Measurements from ENCODE around the gene MECR.

The MECR gene

DNA sequence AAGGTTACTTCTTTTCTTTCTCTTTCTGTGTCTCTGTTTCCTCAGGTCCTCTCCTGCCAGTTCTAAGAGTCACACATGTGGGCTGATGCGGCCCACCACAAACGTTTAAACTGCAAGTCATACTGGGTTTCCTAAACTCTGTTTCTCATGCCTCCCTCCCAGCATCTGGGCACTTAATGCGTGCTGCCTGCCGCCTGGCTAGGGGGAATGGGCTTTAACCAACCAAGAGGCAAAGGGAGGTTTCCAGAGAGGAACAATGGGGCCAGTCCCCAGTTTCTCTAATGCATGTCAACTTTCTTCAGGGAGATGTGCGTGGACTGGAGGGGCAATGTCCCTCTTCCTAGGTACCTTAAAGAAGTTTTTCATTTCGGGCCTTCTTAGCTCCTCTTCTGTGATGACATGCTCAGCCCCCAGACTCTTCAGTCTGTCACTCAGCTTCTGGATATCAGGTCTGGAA lies 29.1 kb downstream of the MECR start:
- DNase-seq, result no peak

DNA sequence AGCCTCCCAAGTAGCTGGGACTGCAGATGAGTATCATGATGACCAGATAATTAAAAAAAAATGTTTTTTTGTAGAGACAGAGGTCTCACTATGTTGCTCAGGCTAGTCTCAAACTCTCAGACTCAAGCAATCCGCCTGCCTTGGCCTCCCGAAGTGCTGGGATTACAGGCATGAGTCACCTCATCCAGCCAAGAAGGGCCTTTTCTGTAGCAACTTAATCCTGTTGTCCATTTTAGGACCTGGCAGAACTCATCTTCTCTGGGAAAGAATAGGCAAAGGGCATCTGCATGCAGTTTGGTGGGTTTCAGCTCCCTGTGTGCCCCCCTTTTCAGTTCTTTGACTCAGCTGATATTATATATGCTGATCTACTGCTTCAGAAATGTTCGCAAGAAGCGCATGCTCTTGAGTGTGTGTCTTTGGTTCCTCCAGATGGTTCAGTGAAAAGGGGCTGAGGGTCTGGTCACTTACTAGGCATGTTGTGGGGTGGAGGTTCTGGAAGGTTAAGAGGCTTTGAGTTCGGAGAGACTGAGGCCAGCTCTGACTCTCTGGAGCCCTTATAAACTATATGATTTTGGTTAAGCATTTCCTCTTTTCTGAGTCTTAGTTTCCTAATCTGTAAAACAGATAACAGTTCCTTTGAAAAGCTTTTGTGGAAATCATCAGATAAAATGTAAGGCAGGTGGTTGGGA lies 29.7 kb downstream of the MECR start:
- no peak for DNase-seq

DNA sequence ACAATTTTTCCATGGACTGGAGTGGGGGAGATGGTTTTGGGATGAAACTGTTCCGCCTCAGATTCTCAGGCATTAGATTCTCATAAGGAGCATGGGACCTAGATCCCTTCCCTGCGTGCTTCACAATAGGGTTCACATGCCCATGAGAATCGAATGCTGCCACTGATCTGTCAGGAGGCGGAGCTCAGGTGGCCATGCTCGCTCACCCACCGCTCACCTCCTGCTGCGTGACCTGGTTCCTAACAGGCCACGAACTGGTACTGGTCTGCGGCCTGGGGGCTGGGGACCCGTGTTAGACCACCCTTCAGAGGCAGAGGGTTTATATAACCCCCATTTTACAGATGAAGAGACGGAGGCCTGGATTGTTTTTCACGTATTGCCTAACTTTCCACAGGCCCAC lies 32.7 kb downstream of the MECR start:
- no peak for DNase-seq

DNA sequence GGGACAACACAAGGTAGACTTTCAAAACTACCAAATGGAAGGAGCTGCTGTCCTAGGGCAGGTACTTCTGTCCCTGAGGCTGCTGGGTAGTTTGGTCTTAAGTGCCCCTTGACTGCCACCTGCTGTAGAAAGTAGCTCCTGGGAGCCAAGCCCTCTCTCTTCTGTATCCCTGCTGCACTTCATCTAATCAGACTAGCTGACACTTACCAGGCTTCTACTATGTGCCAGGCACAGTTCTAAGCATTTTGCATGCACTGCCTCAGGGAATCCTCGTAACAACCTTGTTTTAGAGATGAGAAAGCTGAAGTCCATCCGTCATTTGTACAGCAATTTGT lies 33.2 kb downstream of the MECR start:
- no peak for DNase-seq

DNA sequence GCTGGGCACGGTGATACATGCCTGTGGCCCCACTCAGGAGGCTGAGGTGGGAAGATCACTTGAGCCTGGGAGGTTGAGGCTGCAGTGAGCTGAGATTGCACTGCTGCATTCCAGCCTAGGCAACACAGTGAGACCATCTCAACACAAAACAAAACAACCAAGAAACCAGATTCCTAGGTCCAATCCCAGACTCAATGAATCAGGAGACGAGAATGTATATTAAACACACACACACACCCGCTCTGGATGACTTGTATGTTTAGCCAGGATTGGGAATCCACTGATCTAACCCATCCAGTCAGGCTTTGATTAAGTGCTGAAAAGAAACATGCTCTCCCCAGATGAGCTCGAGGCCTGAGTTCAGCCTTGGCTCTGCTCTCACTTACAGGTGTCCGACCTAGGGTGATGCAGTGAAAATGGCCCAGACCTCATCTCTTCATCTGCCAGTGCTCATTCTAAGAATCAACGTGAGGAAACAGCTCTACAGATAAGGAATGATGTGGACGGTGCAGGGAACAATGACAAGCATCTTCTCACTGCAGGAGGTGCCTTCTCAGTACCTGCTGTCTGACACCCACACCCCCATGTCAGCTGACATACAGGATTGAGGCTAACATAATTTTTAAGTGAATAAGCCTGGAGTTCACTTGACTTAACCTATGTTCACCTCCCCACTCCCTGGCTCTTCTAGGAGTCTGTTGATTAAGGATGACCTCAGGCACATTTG lies 33.7 kb downstream of the MECR start:
- no peak for DNase-seq

DNA sequence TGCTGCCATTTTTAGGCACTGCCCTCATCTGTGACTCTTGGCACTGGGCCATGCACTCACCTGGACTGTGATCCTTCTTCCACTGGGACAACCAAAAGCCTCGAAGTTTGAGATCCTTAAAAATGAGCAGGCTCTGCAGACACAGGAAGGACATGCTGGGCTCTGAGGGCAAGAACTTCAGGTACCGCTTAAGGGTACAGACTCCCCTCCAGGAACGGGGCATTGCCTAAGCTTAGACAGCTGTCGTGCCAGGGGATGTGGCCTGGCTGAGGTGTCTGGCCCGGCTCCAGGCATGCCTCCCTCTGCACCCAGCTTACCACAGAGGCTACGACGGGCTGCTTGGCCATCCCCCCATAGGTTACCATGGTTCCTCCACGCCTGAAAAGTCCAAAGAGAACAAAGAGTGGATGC lies 34.8 kb downstream of the MECR start:
- no peak for DNase-seq

DNA sequence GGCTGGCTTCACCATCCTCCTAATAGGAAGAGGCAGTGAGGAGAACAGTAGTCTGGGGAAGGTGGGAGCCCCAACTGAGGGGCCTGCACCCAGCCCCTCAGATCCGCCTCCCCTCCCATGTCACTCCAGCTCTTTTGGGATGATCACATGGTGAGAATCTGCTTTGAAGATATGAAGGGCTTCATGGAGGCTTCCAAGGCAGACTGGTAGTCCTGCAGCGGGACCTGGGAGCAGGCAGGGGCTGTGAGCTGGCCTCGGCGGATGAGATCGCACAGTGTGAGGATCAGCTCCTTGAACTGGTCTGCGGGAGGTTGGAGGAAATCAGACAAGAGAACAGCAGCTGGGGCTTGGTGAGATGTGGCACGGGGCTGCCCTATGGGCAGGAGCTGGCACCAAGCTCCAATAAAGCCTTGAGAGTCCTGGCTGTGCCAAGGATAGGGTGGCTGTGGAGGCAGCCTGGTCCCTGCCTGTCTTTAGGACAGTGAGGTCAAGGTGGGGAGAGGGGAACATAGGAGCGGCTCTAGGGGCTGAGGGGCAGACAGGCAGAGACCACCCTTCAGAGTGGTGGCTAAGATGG lies 36.8 kb downstream of the MECR start:
- no peak for DNase-seq

DNA sequence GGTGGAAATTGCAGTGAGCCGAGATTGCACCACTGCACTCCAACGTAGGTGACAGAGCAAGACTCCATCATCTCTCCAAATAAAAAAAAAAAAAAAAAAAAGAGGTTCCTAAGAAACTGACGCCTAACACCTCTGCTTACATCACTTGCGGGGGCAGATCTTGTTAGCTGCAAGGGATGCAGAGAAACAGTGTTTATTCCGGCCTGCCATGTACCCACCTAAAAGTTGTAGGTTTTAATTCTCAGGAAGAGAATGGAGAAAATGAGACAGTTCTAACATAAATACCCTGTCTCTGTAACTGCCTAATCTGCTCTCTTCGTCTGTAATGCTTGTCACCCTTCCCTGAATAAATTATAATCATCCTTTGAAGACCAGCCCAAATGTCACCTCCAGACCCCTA lies 40.0 kb downstream of the MECR start:
- no peak for DNase-seq

DNA sequence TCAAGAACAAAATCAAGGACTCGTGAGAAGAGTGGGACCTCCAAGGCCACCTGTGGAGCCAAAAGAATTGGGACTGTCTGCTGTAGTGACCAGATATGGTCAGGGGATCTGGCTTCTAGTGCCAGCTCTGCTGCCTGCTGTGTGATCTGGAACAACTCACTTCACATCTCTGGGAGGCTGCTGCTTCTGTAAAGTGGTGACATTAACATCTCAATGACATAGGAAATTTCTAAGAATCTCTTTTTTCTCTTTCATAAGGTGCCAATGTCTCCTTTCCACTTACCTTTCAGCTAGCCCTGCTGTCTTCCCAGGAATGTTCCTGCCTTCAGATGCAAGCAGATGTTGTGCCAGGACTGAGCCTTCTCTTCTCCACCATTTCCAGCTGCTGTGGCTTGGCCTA lies 44.0 kb downstream of the MECR start:
- DNase-seq, result no peak

DNA sequence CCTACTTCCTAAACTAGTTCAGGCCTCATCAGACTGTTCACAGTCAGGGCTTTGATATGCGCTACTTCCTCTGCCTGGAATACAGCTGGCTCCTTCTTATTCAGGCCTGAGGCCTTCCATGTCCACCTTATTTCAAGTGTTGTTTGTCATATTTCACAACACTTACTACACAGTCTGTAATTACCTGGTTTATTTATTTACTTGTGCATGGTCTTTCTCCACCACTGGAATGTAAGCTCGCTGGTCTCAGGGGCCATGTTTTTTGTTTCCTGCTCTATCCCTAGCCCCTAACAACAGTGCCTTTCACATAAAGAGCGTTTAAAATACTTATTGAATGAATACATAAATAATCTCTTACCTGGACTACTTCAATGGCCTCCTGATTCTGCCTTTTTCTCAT lies 44.5 kb downstream of the MECR start:
- no peak for DNase-seq

DNA sequence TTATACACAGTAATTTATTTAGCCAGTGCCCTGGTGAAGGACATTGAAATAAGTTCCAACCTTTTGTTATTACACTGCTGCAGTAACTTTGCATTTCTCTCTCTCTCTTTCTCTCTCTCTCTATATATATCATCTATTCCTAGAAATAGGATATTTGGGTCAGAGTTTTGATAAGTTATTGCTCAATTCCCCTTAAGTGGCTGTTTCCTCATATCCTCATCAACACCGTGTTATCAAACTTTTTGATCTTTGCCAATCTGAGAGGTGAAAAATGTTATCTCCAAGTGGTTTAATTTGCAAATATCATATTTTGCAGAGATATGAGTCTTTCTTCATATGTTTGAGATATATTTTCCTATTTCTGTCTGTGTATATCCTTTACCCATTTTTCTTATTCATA lies 47.4 kb downstream of the MECR start:
- no peak for DNase-seq

DNA sequence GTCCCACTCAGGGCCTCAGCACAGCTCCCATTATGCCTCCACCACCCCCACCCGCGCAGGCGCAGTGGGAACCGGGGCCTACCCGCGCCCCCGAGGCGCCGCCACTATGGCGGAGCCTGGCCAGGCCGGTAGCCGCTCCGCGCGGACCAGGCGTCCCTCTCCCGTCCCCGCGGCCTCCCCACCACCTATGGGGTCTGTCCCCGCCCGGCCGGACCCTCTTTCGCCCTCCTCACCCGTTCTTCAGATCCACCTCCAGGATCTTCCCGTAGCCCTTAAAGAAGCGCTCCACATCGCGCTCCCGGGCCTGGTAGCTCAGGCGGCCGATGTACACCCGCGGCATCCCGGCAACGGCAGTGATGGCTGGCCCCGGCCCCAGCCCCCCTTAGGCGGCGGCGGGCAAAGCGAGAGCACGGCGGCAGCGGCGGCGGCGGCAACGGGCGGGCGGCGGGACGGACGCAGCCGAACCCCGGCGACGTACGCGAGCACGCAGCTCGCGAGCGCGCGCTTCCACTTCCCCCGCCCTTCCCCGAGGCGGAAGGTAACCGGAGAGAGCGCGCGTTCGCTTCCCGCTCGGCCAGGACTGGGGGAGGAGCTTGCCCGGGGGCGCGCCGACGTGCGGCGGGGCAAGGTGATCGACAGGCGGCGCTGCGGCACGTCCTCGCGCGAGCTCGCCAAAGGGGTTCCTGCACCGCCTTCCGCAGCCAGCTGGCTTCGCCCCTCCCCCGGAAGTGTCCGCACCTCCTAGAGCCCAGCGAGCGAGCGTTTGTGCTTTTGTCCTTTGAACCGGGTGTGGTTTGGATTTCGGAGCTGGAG lies 49.1 kb downstream of the MECR start, which contains the start of gene SRSF4:
Gene SRSF4 (minus strand): TSS at position 488 of the 813 bp plus-strand sequence. CDS start 148 bp downstream, at position 340.
- peak; percentile 89 for DNase-seq

DNA sequence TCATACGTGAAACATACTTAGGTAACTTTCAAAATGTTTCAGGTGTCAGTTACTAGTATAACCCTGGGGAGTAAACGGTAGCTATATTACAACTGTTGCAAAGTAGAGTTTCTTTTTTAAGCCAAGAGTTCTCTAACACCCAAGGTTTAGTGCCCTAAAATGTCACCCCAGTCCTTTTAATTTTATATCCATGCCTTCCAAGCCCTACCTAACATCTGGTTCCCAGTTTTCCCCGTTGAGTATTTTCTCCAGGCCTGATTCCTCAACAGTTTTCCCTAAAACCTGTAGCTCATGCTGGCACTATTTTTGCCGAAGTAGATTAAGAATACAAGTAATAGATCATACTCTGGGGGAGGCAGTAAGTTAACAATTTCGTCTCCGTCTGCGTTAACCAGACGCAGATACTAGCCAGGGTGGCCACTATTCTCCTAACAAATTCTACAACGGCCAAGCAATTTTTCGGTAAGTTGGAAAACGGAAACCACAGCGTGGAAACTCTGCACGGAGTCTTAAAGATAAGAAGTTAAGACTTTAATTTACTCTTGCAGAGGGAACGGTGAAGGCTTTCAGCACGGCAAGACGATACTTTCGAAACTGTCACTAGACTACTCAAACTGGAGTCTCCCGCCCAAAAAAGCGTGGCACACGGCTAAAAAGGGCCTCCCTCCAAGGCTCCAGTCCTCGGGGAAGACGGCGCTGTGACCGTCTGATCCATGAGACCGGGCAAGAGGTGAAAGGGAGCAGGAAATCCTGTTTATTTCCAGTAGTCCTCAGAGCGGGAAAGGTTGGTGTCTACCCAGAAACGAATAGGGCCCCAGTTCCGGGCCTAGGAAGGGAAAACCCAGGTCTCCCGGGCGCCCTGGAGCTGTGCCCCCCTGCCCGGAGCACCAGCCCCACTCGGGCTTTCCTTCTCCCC lies 50.0 kb downstream of the MECR start:
- no peak for DNase-seq

DNA sequence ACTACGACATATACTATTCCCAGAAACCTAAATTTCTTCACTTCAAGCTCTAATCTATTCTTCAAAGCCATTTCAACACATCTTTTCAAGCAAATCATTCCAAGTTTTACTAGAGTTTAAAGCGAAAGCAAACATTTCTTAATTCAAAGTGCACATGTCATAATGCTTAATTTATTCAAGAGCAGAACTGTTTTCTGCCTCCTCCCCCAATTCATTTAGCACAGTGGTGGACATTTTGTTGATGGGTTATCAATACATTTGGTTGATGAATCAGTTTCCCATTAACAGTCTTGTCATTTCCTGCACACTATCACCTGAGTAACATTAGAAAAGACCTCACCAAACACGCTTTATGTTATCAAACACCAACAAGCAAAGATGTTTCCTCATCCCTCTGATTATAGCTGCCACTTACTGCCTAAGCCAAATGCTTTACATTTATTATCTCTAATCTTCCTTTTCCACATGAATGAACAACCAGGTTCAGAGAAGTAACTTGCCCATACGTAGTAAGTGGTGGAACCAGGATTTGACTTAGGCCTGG lies 51.0 kb downstream of the MECR start:
- DNase-seq, result no peak

DNA sequence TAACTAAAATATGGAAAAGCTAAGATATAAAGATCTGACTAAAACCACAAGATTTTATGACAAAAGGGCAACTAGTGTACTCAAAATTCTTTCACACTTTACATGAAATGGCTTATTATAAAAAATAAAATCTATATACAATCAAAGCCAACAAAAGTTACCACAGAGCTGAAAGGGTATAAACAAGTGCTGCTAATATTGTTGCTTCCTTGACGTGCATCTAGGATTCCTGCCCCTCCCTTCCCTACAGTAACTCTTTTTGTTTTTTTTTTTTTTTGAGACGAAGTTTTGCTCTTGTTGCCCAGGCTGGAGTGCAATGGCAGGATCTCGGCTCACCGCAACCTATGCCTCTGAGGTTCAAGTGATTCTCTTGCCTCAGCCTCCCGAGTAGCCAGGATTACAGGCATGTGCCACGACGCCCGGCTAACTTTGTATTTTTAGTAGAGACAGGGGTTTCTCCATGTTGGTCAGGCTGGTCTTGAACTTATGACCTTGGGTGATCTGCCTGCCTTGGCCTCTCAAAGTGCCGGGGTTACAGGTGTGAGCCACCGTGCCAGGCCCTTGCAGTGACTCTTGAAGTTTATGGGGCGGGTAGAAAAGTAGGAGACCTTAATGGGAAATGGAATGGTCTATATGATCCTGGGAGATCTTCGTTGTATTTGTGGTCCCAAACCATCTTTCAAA lies 53.6 kb downstream of the MECR start:
- DNase-seq, result no peak

DNA sequence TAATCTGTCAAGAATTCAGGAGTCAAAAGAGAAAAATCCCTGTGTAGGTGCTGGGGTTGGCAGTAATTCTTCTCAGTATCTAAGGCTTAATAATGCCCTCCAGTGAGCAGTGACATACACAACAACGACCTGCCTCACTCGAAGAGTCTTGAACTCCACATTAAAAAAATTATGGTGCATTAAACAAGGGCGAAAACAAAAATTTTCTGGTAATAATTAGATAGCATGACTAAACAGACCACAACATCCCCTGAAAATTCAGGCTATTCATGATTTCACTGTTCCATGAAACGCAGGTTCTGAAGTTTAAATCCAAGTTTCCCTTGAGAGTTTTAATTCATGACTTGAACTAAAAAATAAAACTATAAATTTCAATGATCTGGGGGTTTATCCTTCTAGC lies 54.2 kb downstream of the MECR start:
- DNase-seq, result no peak

DNA sequence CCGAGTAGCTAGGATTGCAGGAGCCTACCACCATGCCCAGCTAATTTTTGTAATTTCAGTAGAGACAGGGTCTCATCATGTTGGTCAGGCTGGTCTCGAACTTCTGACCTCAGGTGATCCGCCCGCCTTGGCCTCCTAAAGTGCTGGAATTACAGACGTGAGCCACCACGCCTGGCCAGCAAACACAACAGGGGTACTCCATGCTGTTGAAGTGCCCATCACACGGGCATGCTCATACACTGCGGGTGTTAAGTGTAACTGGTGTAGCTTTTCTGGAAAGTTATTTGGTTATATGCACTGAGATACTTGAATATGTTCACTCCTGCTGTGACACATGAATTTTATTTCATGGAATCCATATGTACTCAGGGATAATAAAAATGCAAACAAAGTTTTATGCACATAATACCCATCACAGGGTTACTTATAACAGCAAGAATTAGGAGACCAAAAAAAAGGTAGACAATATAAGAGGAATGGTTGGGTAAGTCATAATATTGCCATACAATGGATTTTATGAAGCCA lies 58.3 kb downstream of the MECR start:
- DNase-seq, result no peak

DNA sequence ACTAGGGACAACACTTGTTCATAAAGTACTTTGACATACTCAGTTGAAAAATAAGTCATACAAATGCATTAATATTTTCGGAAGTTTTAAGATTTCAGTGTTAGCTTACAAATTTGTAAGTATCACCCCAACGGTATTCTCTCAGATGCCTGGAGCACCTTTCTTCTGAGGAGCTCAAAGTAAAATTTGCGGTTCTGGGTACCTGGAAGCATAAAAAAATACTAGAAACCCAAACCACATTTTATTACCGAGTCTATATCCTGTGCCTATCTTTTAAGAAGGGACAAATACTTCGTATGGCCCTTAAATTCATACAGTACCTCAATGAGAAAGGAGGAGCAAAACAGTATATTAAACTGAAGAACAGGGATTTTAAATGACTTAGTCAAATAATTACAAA lies 59.2 kb downstream of the MECR start:
- no peak for DNase-seq

DNA sequence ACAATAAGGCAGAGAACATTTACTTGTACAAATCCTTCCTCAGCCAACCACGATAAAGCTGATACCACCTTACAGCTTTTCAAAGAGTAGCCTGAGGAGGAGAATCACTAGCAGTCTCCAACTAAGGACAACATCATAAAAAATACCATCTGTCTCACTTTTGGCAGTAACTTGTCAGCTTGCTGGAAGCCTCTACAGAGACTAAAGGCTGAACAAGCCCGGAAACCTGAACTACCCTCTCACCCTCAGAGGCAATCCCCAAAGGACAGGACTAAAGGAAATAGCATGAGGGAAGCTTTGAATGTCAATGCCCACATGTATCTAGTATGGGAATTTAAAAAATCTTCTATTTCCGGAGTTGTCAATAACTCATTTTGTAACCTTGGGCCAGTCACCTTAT lies 59.6 kb downstream of the MECR start:
- DNase-seq, result no peak

DNA sequence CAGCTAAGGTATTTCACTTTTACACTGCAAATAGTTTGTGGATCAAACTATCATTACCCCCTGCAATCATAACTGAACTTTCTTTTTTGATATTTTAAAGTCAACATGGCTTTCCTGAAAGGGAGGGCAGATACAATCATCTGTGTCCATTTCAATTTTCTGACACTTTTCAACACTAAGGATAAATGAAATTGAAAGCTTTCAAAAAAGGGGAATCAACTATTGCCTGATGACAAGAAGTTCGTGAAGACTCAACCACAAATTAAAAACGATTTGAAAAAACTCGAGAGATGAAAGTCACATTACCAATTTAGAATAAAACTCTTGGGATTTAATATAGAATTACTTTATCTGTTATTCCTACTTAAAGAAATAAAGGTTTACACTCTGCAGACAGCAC lies 60.8 kb downstream of the MECR start:
- DNase-seq, result no peak

DNA sequence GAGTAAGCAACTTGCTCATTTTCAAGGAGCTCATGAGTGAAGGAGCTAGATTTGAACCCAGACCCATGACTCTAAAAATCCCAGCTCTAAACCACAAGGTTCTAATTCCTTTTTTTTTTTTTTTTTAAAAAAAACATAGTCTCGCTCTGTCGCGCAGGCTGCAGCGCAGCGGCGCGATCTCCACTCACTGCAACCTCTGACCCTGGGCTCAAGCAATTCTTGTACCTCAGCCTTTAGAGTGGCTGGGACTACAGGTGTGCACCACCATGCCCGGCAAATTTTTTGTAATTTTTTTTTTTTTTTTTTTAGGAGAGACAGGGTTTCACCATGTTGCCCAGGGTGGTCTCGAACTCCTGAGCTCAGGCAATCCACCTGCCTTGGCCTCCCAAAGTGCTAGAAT lies 62.8 kb downstream of the MECR start:
- DNase-seq, result no peak

Measured in NCI-H1436 treated with DMSO at 0.1 percent for 48 hours (cell line).